NT2/D1 (cell line): Measurements from ENCODE around the gene ATAD2B.
A peak's percentile ranks its signal among the peaks of the same experiment; 100 is the strongest.

Experiments used
- DNase-seq: peaks from one replicate; pipeline ENCODE4 v3.0.0-alpha.2; 2011; ENCODE audit warnings: low read depth, low spot score
- H3K27me3 ChIP-seq: 2 replicates; pipeline ENCODE4 v1.6.0; 2011; ENCODE audit warnings: mild to moderate bottlenecking; ENCODE audit not compliant: insufficient read length, insufficient read depth
- H3K36me3 ChIP-seq: 2 replicates; pipeline ENCODE4 v1.6.1; 2011; ENCODE audit warnings: mild to moderate bottlenecking, low read length, mixed read lengths; ENCODE audit not compliant: insufficient read depth, insufficient read length
- H3K4me1 ChIP-seq: 2 replicates; pipeline ENCODE4 v1.5.1; 2011; ENCODE audit not compliant: insufficient read depth, insufficient read length
- H3K4me3 ChIP-seq: 2 replicates; pipeline ENCODE4 v1.5.1; 2011; ENCODE audit warnings: low read depth; ENCODE audit not compliant: insufficient read length
- H3K9ac ChIP-seq: 2 replicates; pipeline ENCODE4 v1.6.0; 2011; ENCODE audit warnings: low read depth; ENCODE audit not compliant: insufficient read length
- H3K9me3 ChIP-seq: 2 replicates; pipeline ENCODE4 v1.5.1; 2011; ENCODE audit warnings: mild to moderate bottlenecking, low read length; ENCODE audit not compliant: insufficient read depth
- SUZ12 ChIP-seq: IDR thresholded peaks from 2 replicates; pipeline ENCODE4 v1.6.1; 2011; ENCODE audit not compliant: insufficient read length, insufficient read depth; ENCODE audit errors: extremely low read depth
- YY1 ChIP-seq: IDR thresholded peaks from 2 replicates; pipeline ENCODE4 v1.6.1; 2011; ENCODE audit not compliant: insufficient read length, insufficient read depth
- ZNF274 ChIP-seq: IDR thresholded peaks from 2 replicates; pipeline ENCODE4 v1.6.1; 2011; ENCODE audit warnings: mild to moderate bottlenecking, low read depth, low read length

Gene ATAD2B

GRCh38 chr2:23944527-23944926 is 17.6 kb upstream of the ATAD2B start:
- no peak overlapping the region for H3K9ac ChIP-seq

GRCh38 chr2:23943666-23944065 is 16.7 kb upstream of the ATAD2B start:
- no peaks in the 10 kb centered on the region for H3K9me3 ChIP-seq
- TF ChIP-seq ZNF274, result no peak
- no peak for TF ChIP-seq YY1
- no peak for TF ChIP-seq SUZ12
- H3K27me3 ChIP-seq, result no peaks in the 10 kb centered on the region
- no peak for DNase-seq
- H3K36me3 ChIP-seq, result peaks cover 9% of the 10 kb centered on the region
- no peaks in the 10 kb centered on the region for H3K4me1 ChIP-seq
- no peak overlapping the region for H3K4me3 ChIP-seq
- no peak overlapping the region for H3K9ac ChIP-seq

More at GRCh38 chr2:23944527-23944926, 17.6 kb upstream of the ATAD2B start:
- no peak overlapping the region for H3K4me3 ChIP-seq
- peaks cover 9% of the 10 kb centered on the region for H3K36me3 ChIP-seq
- H3K27me3 ChIP-seq, result no peaks in the 10 kb centered on the region
- no peaks in the 10 kb centered on the region for H3K9me3 ChIP-seq
- no peak for DNase-seq
- TF ChIP-seq SUZ12, result no peak
- TF ChIP-seq ZNF274, result no peak
- no peak for TF ChIP-seq YY1
- no peaks in the 10 kb centered on the region for H3K4me1 ChIP-seq

GRCh38 chr2:23941644-23942043 is 14.7 kb upstream of the ATAD2B start:
- H3K4me3 ChIP-seq, result peak overlapping the region; percentile 15
- TF ChIP-seq ZNF274, result no peak
- H3K27me3 ChIP-seq, result no peaks in the 10 kb centered on the region
- H3K9me3 ChIP-seq, result no peaks in the 10 kb centered on the region
- no peak for DNase-seq
- H3K9ac ChIP-seq, result peak overlapping the region; percentile 32
- H3K4me1 ChIP-seq, result no peaks in the 10 kb centered on the region
- H3K36me3 ChIP-seq, result peaks cover 9% of the 10 kb centered on the region

GRCh38 chr2:23940718-23941620 is 14.0 kb upstream of the ATAD2B start:
- Histone ChIP-seq H3K9ac (peak overlapping the region; percentile 90), H3K9me3 (no peaks in the 10 kb centered on the region), H3K36me3 (peaks cover 9% of the 10 kb centered on the region), H3K4me1 (no peaks in the 10 kb centered on the region), H3K4me3 (peak overlapping the region; percentile 72), H3K27me3 (no peaks in the 10 kb centered on the region)
- DNase-seq, result peak; percentile 11
- TF ChIP-seq SUZ12 (no peak), ZNF274 (no peak), YY1 (no peak)

GRCh38 chr2:23939987-23940717 is 13.2 kb upstream of the ATAD2B start, which contains the start of gene UBXN2A:
UBXN2A (plus strand) TSS chr2:23940463; CDS start chr2:23958315, 17,852 bp downstream.
- peak; percentile 78 for DNase-seq
- no peaks in the 10 kb centered on the region for H3K27me3 ChIP-seq
- peak within 1 kb of the TSS; percentile 72 for H3K4me3 ChIP-seq
- TF ChIP-seq ZNF274 (no peak), YY1 (peak; percentile 54)
- peaks cover 9% of the 10 kb centered on the region for H3K36me3 ChIP-seq
- H3K9ac ChIP-seq, result peak within 1 kb of the TSS; percentile 90
- no peaks in the 10 kb centered on the region for H3K4me1 ChIP-seq
- no peaks in the 10 kb centered on the region for H3K9me3 ChIP-seq

GRCh38 chr2:23934259-23934658 is 7.3 kb upstream of the ATAD2B start:
- Histone ChIP-seq H3K9me3 (no peaks in the 10 kb centered on the region), H3K9ac (no peak overlapping the region), H3K36me3 (peaks cover 16% of the 10 kb centered on the region), H3K4me3 (no peak overlapping the region), H3K27me3 (no peaks in the 10 kb centered on the region), H3K4me1 (no peaks in the 10 kb centered on the region)
- no peak for DNase-seq
- TF ChIP-seq YY1 (no peak), ZNF274 (no peak), SUZ12 (no peak)

GRCh38 chr2:23926290-23926749 is 603 bp downstream of the ATAD2B start:
- no peaks in the 10 kb centered on the region for H3K4me1 ChIP-seq
- DNase-seq, result peak; percentile 40
- peak overlapping the region; percentile 89 for H3K4me3 ChIP-seq
- no peaks in the 10 kb centered on the region for H3K9me3 ChIP-seq
- TF ChIP-seq SUZ12 (no peak), ZNF274 (no peak), YY1 (no peak)
- H3K9ac ChIP-seq, result peak overlapping the region; percentile 93
- H3K27me3 ChIP-seq, result no peaks in the 10 kb centered on the region
- peaks cover 22% of the 10 kb centered on the region for H3K36me3 ChIP-seq
